ENCODE data around the gene BLOC1S5. TPM values are rescaled to one million over a fixed set of nuclear protein-coding genes. Genes with fewer than 3 reads are reported as not detected.
A peak's percentile ranks its signal among the peaks of the same experiment; 100 is the strongest.

The BLOC1S5 gene
- total RNA-seq, 2 experiments from 2014 or later: 21.5 to 21.6 TPM

DNA sequence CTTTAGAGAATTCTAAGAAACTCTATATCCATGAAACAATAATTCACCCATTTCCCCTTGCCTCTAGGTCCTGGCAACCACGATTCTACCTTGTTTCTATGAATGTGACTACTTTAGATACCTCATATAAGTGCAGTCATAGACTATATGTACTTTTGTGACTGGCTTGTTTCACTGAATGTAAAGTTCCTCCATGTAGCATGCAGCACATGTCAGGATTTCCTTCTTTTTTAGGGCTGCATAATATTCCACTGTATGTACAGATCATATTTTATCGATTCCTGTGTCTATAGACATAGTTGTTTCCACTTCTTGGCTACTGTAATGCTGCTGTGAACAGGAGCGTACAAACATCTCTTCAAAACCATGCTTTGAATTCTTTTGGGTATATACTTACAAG, 26.5 kb upstream of the BLOC1S5 start:
- CTCF ChIA-PET: no interaction called here
- Mint-ChIP-seq H3K4me1 (ENCODE audit: low read depth) (peaks cover 6% of the 10 kb centered on the region), H3K9me3 (ENCODE audit: insufficient read depth) (peaks cover 3% of the 10 kb centered on the region), H3K27me3 (ENCODE audit: low read depth) (no peaks in the 10 kb centered on the region), H3K4me3 (no peak overlapping the region), H3K36me3 (ENCODE audit: low read depth) (peaks cover 81% of the 10 kb centered on the region), H3K27ac (no peak overlapping the region)
- ATAC-seq: no peak
- no peak for DNase-seq
- POLR2A ChIA-PET: no interaction called here

DNA sequence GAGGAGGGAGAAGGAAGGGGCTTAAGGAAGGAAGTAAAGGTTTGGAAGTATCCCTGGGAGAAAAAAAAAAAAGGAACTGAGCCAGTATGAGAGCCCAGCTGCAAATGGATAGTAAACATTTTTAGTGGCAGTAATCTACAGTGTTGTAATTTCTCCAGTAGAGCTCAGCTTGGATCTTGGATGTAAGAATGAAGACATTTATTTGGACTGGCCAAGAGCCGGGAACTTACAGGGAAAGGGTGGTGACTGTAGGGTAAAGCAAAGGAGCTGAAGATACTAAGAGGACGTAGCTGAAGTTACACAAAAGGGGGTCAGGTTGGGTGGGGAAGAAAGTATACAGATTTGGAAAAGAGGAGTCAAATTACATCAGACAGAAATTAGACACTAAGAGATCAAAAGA, 24.7 kb upstream of the BLOC1S5 start:
- POLR2A ChIA-PET: no interaction called here
- ATAC-seq: no peak

DNA sequence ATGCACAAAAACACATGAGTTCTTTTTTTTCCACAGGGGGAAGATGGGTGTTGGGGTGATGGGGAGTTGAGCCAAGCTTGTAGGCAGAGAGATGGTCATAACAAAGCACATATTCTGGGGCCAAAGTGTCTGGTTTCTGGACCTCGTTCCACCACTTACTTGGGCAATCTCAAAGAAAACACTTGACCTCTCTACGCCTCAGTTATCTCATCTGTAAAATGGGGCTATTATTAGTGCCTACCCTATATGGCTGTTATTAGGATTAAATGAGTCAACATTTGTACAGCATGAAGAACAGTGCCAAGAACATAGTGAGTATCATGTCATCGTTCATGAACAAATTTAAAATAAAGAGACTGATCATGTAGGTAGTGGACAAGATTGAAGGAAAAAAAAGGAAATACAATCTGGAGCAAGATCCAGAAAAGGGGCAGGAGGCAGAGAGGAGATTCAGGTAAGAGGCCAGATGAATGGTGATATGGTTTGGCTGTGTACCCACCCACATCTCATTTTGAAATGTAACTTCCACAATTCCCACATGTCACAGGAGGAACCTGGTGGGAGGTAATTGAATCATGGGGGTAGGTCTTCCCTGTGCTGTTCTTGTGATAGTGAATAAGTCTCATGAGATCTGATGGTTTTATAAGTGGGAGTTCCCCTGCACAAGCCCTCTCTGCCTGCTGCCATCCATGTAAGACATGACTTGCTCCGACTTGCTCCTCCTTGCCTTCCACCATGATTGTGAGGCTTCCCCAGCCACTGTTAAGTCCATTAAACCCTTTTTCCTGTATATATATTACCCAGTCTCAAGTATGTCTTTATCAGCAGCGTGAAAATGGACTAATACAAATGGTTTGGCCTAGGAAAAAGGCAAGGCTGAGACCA, 23.9 kb upstream of the BLOC1S5 start:
- ChIA-PET POLR2A (no interaction called here), CTCF (no interaction called here)

More for the DNA sequence above, 24.7 kb upstream of the BLOC1S5 start:
- Mint-ChIP-seq H3K27me3 (ENCODE audit: low read depth) (no peaks in the 10 kb centered on the region), H3K4me3 (no peak overlapping the region), H3K36me3 (ENCODE audit: low read depth) (peaks cover 74% of the 10 kb centered on the region), H3K9me3 (ENCODE audit: insufficient read depth) (peaks cover 3% of the 10 kb centered on the region), H3K4me1 (ENCODE audit: low read depth) (peaks cover 8% of the 10 kb centered on the region), H3K27ac (no peak overlapping the region)
- no peak for DNase-seq
- CTCF ChIA-PET: no interaction called here

DNA sequence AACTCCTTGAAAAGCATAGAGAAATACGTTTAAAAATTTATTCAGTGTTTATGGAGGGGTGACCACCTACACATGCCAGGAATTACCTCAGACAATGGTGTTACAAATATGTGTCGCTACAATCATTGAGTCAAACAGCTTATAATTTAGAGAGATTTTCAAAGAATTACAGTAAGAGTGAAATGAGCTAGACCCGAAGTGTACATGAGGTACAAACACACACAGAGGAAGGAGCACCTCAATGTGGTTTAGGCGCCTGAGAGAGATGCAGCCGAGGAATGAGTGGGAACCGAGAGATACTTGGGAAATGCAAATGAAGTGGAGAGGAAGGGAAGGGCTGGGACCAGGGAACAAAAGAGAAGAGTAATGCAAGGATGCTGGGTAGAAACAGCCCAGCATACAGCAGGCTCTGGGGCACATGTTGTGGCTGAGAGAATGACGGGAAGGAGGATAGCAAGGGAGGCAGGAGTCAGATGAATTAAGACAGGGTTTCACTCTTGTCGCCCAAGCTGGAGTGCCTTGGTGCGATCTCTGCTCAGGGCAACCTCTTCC, 22.6 kb upstream of the BLOC1S5 start:
- peak overlapping the region; percentile 1 for H3K27ac Mint-ChIP-seq
- H3K9me3 Mint-ChIP-seq (ENCODE audit: insufficient read depth): peaks cover 3% of the 10 kb centered on the region
- H3K36me3 Mint-ChIP-seq (ENCODE audit: low read depth): peaks cover 73% of the 10 kb centered on the region
- POLR2A ChIA-PET: no interaction called here
- H3K27me3 Mint-ChIP-seq (ENCODE audit: low read depth): no peaks in the 10 kb centered on the region
- H3K4me1 Mint-ChIP-seq (ENCODE audit: low read depth): peaks cover 18% of the 10 kb centered on the region
- no peak overlapping the region for H3K4me3 Mint-ChIP-seq
- DNase-seq (no peak), ATAC-seq (no peak)
- CTCF ChIA-PET: interaction anchor here (0.6 kb wide), 1 partner anchor 22 kb away, joined by 3 read pairs; no protein-coding TSS in a partner anchor

More for the DNA sequence above, 23.9 kb upstream of the BLOC1S5 start:
- H3K9me3 Mint-ChIP-seq (ENCODE audit: insufficient read depth): peaks cover 3% of the 10 kb centered on the region
- H3K4me1 Mint-ChIP-seq (ENCODE audit: low read depth): peaks cover 15% of the 10 kb centered on the region
- H3K36me3 Mint-ChIP-seq (ENCODE audit: low read depth): peaks cover 77% of the 10 kb centered on the region
- no peak overlapping the region for H3K27ac Mint-ChIP-seq
- H3K27me3 Mint-ChIP-seq (ENCODE audit: low read depth): no peaks in the 10 kb centered on the region
- H3K4me3 Mint-ChIP-seq: no peak overlapping the region
- no peak for ATAC-seq
- no peak for DNase-seq

DNA sequence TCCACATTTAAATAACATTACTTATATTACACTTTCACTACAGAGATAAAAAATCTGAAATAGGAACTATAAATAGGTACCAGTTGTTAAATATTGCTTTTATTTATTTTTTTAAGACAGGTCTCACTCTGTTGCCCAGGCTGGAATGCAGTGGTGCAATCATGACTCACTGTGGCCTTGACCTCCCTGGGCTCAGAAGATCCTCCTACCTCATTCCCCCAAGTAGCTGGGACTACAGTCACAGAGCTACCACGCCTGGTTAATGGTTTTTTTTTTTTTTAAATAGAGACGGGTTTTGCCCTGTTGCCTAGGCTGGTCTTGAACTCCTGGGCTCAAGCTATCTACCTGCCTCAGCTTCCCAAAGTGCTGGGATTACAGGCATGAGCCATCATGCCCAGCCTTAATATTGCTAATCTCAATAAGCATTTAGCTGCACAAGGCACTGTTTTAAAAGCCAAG, 20.9 kb upstream of the BLOC1S5 start:
- ChIA-PET POLR2A (interaction anchor here (1.3 kb wide), 1 partner anchor 17 kb away, joined by 4 read pairs; the partner anchor contains the start of gene EEF1E1), CTCF (no interaction called here)
- Mint-ChIP-seq H3K4me3 (no peak overlapping the region), H3K9me3 (ENCODE audit: insufficient read depth) (no peaks in the 10 kb centered on the region), H3K27ac (no peak overlapping the region), H3K4me1 (ENCODE audit: low read depth) (peaks cover 18% of the 10 kb centered on the region), H3K27me3 (ENCODE audit: low read depth) (no peaks in the 10 kb centered on the region), H3K36me3 (ENCODE audit: low read depth) (peaks cover 67% of the 10 kb centered on the region)
- DNase-seq (no peak), ATAC-seq (no peak)

DNA sequence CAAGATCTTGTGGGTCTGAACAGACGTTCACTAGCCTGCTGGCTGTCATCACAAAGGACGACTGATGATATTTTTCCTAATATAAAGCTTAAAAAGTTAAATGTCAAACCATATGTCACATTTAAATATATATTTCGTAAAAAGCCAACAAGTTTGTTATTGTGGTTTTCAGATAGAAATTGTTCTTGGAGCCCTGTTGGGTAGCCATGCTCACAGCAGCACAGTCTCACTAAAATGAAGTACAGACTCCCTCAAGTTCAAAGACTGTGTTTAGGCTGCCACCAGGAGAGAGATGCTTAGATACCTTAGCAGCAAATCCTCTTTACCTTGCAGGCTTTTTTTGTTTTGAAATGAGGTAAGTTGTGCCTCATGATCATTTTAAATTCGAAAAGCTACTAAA, 20.4 kb upstream of the BLOC1S5 start:
- H3K27me3 Mint-ChIP-seq (ENCODE audit: low read depth): no peaks in the 10 kb centered on the region
- CTCF ChIA-PET: no interaction called here
- peaks cover 18% of the 10 kb centered on the region for H3K4me1 Mint-ChIP-seq (ENCODE audit: low read depth)
- H3K4me3 Mint-ChIP-seq: no peak overlapping the region
- POLR2A ChIA-PET: interaction anchor here (1.3 kb wide), 1 partner anchor 18 kb away, joined by 4 read pairs; the partner anchor contains the start of gene EEF1E1
- H3K36me3 Mint-ChIP-seq (ENCODE audit: low read depth): peaks cover 68% of the 10 kb centered on the region
- no peaks in the 10 kb centered on the region for H3K9me3 Mint-ChIP-seq (ENCODE audit: insufficient read depth)
- DNase-seq (no peak), ATAC-seq (no peak)
- no peak overlapping the region for H3K27ac Mint-ChIP-seq

DNA sequence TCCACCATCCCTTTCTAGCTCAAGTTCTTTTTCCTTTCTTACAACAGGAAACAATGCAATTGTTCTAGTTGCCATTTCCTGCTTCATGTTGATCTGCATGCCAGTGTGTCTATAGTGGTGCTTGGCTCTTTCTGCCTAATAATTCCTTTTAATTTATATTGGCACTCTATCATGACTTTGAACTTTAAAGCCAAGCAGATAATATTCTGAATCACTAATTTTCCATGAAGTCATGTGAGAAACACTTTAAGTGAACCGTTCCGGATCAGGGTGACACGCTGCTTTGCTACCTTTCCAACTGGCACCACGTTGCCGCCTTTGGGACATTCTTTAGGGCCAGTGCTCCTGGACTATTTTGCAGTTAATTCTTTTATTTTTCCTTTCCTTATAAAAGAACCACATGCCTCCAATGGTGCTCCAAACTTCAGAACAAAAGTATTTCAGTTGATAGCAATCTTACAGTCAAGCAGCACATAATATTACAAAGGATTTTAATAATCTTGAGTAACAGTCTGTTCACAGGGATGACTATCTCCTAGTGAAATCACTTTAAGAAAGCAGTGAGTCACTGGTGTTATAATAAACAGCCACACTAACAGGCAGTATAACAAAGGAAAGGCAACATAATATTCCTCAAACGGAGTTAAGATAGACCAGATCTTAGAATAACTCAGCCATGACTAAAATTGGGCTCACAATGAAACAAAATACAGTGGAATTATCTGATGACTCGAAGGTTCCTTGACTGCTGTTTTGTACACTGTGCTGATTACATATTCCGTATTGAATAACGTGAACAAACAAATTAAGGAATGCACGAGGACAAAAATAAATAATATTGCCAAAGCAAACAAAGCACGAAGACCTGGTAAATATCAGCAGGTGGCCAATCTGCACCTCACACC, 19.0 kb upstream of the BLOC1S5 start:
- DNase-seq (no peak), ATAC-seq (no peak)
- no peak overlapping the region for H3K27ac Mint-ChIP-seq
- peaks cover 61% of the 10 kb centered on the region for H3K36me3 Mint-ChIP-seq (ENCODE audit: low read depth)
- no peaks in the 10 kb centered on the region for H3K27me3 Mint-ChIP-seq (ENCODE audit: low read depth)
- POLR2A ChIA-PET: no interaction called here
- peaks cover 18% of the 10 kb centered on the region for H3K4me1 Mint-ChIP-seq (ENCODE audit: low read depth)
- CTCF ChIA-PET: no interaction called here
- H3K4me3 Mint-ChIP-seq: no peak overlapping the region
- H3K9me3 Mint-ChIP-seq (ENCODE audit: insufficient read depth): no peaks in the 10 kb centered on the region

DNA sequence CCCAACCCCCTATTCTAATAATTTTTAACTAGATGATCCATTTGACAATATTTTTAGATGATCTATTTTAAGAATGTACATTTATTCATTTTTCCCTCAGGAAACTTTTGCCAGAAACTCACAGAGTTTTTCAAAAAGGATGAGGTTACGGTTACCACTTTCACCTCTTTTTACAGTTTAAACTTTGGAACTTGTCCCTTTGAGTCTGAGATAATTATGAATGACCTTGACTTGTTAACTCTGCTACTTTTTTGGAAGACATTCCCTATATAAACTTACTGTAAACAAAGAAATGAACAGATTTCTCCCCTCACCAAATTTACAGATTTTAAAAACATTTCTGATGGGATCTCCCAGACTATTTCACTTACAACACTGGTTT, 18.4 kb upstream of the BLOC1S5 start:
- H3K9me3 Mint-ChIP-seq (ENCODE audit: insufficient read depth): no peaks in the 10 kb centered on the region
- ChIA-PET POLR2A (no interaction called here), CTCF (no interaction called here)
- DNase-seq (no peak), ATAC-seq (no peak)
- H3K27me3 Mint-ChIP-seq (ENCODE audit: low read depth): no peaks in the 10 kb centered on the region
- no peak overlapping the region for H3K4me3 Mint-ChIP-seq
- H3K36me3 Mint-ChIP-seq (ENCODE audit: low read depth): peaks cover 59% of the 10 kb centered on the region
- H3K27ac Mint-ChIP-seq: no peak overlapping the region
- H3K4me1 Mint-ChIP-seq (ENCODE audit: low read depth): peaks cover 18% of the 10 kb centered on the region

DNA sequence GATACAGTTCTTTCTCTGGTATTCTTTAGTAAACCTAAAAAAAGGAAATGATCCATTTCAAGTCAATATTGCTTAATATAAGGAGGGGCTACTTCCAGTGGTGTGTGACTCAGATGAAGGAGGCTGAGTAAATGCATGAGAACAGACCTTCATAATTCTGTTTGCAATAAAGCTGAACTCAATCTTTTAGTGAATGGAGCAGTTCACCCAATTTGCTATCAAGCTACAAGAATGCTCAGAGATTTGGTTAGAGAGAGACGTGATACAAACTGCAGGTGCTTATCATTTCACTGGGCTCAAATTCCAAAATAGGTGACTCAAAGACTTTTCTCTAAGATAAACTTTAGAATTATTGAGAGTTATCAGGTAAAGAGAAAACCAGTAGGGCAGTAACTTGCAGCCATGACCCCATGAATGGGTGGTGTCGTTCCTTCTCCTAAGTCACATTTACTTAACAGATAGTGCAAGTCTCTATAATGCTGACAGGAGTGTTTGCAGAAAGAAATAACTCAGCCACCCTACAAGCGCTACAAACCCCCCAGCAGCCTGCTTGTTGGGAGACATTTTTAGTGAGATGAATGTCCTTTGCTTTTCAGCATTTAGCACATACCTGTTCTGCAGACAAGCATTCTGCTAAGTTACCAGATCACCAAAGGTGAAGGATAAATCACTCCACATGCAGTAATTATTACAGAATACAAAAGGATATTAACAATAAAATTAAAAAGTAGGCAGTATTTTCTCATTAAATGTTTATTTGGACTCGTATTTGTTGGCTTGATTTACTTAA, 16.4 kb upstream of the BLOC1S5 start:
- peaks cover 22% of the 10 kb centered on the region for H3K4me1 Mint-ChIP-seq (ENCODE audit: low read depth)
- POLR2A ChIA-PET: no interaction called here
- ATAC-seq (no peak), DNase-seq (no peak)
- H3K27ac Mint-ChIP-seq: no peak overlapping the region
- H3K27me3 Mint-ChIP-seq (ENCODE audit: low read depth): no peaks in the 10 kb centered on the region
- no peaks in the 10 kb centered on the region for H3K9me3 Mint-ChIP-seq (ENCODE audit: insufficient read depth)
- H3K36me3 Mint-ChIP-seq (ENCODE audit: low read depth): peaks cover 44% of the 10 kb centered on the region
- CTCF ChIA-PET: interaction anchor here (2.2 kb wide), 1 partner anchor 15 kb away, joined by 6 read pairs; no protein-coding TSS in a partner anchor
- no peak overlapping the region for H3K4me3 Mint-ChIP-seq

DNA sequence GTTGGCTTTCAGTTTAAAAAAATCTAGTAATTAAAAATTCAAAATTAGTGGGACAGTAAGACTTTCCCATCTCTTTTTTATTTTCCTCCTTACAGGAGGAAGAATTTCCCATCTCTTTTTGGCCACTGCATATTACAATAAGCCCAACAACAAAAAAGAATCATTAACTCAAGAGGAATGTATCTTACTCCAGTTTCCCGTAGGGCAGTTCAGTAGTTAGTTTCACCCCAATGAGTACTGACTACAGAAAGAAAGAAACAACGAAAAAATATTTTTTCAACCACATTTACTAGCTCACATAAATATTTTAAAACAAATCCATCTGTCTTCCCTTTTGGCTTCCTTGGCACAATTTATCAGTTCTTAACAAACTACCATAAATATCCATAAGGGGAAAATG, 14.9 kb upstream of the BLOC1S5 start:
- H3K27ac Mint-ChIP-seq: no peak overlapping the region
- DNase-seq: no peak
- ATAC-seq: no peak
- H3K4me1 Mint-ChIP-seq (ENCODE audit: low read depth): peaks cover 26% of the 10 kb centered on the region
- H3K27me3 Mint-ChIP-seq (ENCODE audit: low read depth): no peaks in the 10 kb centered on the region
- H3K36me3 Mint-ChIP-seq (ENCODE audit: low read depth): peaks cover 42% of the 10 kb centered on the region
- POLR2A ChIA-PET: interaction anchor here (0.8 kb wide), 1 partner anchor 15 kb away, joined by 3 read pairs; the partner anchor contains the start of gene BLOC1S5
- CTCF ChIA-PET: interaction anchor here (2.2 kb wide), 1 partner anchor 14 kb away, joined by 6 read pairs; no protein-coding TSS in a partner anchor
- no peak overlapping the region for H3K4me3 Mint-ChIP-seq
- H3K9me3 Mint-ChIP-seq (ENCODE audit: insufficient read depth): no peaks in the 10 kb centered on the region

DNA sequence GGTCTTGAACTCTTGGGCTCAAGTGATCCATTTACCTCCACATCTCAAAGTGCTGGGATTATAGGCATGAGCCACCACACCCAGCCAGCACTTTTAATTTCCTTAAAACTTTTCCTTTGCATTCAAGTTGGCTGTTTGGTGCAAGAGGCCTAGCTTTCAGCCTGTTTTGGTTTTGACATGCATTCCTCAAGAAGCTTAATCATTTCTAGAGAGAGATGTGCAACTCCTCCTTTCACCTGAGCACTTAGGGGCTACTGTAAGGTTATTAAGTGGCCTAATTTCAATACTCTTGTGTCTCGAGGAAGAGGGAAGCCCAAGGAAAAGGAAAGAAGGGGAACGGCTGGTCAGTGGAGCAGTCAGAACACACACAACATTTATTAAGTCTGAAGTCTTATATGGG, 13.8 kb upstream of the BLOC1S5 start:
- H3K27ac Mint-ChIP-seq: no peak overlapping the region
- DNase-seq (no peak), ATAC-seq (no peak)
- POLR2A ChIA-PET: no interaction called here
- peaks cover 20% of the 10 kb centered on the region for H3K4me1 Mint-ChIP-seq (ENCODE audit: low read depth)
- no peaks in the 10 kb centered on the region for H3K27me3 Mint-ChIP-seq (ENCODE audit: low read depth)
- peaks cover 33% of the 10 kb centered on the region for H3K36me3 Mint-ChIP-seq (ENCODE audit: low read depth)
- H3K9me3 Mint-ChIP-seq (ENCODE audit: insufficient read depth): no peaks in the 10 kb centered on the region
- H3K4me3 Mint-ChIP-seq: no peak overlapping the region
- CTCF ChIA-PET: interaction anchor here (2.2 kb wide), 1 partner anchor 13 kb away, joined by 6 read pairs; no protein-coding TSS in a partner anchor

Data from activated CD8-positive, alpha-beta T cell treated with anti-CD3 and anti-CD28 coated beads, Interleukin-2, amount 10 ng/mL, durations not matched to agents 7 days and 5 days (primary cell).